ENCODE data around the gene ADTRP. TPM values are rescaled to one million over a fixed set of nuclear protein-coding genes. Genes with fewer than 3 reads are reported as not detected.

Gene ADTRP
- total RNA-seq, 4 donors from 2014 or later: 0.38 to 0.68 (median 0.55) TPM

GRCh38 chr6:11769244-11769643 lies 9.4 kb downstream of the ADTRP start:
- no peak for TF ChIP-seq CTCF (IDR thresholded peaks at IDR 0.05; ENCODE audit: low read depth)

GRCh38 chr6:11767978-11768756 lies 10.4 kb downstream of the ADTRP start:
- no peak for TF ChIP-seq CTCF (IDR thresholded peaks at IDR 0.05; ENCODE audit: low read depth)

- no peak for TF ChIP-seq CTCF (IDR thresholded peaks at IDR 0.05; ENCODE audit: low read depth)
These were observed 11.1 kb downstream of the ADTRP start for GRCh38 chr6:11767458-11767857.

- no peak for TF ChIP-seq CTCF (IDR thresholded peaks at IDR 0.05; ENCODE audit: low read depth)
These were observed 11.8 kb downstream of the ADTRP start for GRCh38 chr6:11766589-11767450.

- no peak for TF ChIP-seq CTCF (IDR thresholded peaks at IDR 0.05; ENCODE audit: low read depth)
These were observed 12.6 kb downstream of the ADTRP start for GRCh38 chr6:11766043-11766442.

GRCh38 chr6:11764250-11764604 lies 14.4 kb downstream of the ADTRP start:
- TF ChIP-seq CTCF (IDR thresholded peaks at IDR 0.05; ENCODE audit: low read depth): no peak
